Memory B cell (primary cell): Measurements from ENCODE around the gene MED25.

ENCODE experiments used
- ATAC-seq: fragments of 150-1000 bp; cut with Tn5 transposase; 2 replicates; pipeline ENCODE4 v1.10.0; 2021; ENCODE audit warnings: low read depth, mild to moderate bottlenecking, moderate library complexity
- DNase-seq, 2 donors: peaks; one replicate each; pipeline ENCODE4 v3.0.0; 2022; ENCODE audit warnings: low spot score in 2 of 2
- H3K27ac Mint-ChIP-seq: one replicate; pipeline ENCODE4 v1.8.0; 2022; ENCODE audit warnings: mild to moderate bottlenecking, moderate library complexity, mixed read lengths
- H3K27me3 Mint-ChIP-seq: one replicate; pipeline ENCODE4 v1.8.0; 2022; ENCODE audit warnings: mixed read lengths
- H3K36me3 Mint-ChIP-seq: one replicate; pipeline ENCODE4 v1.8.0; 2022; ENCODE audit warnings: mild to moderate bottlenecking, mixed read lengths
- H3K4me1 Mint-ChIP-seq: one replicate; pipeline ENCODE4 v1.8.0; 2022; ENCODE audit warnings: mixed read lengths
- H3K4me3 Mint-ChIP-seq: one replicate; pipeline ENCODE4 v1.8.0; 2022; ENCODE audit warnings: mild to moderate bottlenecking, moderate library complexity, mixed read lengths
- H3K9me3 Mint-ChIP-seq: one replicate; pipeline ENCODE4 v1.8.0; 2022; ENCODE audit warnings: mixed read lengths

Gene MED25

DNA sequence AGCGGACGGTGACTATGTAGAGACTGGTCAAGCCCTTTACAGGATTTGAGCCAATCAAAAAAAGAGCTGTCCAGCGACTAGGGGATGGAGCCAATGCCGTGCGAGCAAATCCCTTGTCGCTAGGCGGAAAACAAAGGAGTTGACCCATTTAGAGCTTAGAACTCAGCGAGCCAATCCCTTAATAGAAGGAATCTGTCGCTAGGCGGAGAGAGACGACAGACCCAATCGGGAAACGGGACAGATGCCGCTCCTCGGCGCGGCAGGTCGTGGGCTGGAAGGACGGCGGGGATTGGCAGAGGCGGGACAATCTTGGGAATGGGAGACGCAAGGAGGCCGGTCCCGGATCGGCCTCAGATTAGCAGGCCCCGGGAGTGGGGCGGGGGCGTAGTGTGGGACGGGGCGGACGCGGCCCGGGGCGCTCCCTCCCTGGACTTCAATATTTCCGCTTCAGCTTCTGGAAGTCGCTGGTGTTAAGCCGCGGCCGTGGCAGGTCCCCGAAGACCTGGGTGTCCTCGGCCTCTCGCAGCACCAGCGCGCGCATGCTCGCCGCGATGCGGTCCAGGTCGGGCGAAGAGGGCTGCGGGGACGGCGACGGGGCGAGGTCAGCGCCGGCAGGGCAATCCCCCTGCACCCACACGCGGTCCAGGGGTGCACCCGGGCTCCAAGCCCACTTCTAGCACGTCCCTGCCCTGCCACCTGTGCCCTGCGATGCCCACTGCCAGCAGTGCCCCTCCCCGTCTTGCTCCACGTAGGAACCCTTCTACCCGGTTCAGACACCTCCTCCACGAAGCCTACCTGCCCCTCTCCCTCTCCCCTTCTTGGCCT lies 51.6 kb downstream of the MED25 start:
- peaks cover 17% of the 10 kb centered on the region for H3K4me1 Mint-ChIP-seq
- no peaks in the 10 kb centered on the region for H3K27me3 Mint-ChIP-seq
- H3K9me3 Mint-ChIP-seq = no peaks in the 10 kb centered on the region
- DNase-seq (peak; percentile 88), ATAC-seq (peak; percentile 72)
- H3K27ac Mint-ChIP-seq = no peak overlapping the region
- no peak overlapping the region for H3K4me3 Mint-ChIP-seq
- peaks cover 2% of the 10 kb centered on the region for H3K36me3 Mint-ChIP-seq

DNA sequence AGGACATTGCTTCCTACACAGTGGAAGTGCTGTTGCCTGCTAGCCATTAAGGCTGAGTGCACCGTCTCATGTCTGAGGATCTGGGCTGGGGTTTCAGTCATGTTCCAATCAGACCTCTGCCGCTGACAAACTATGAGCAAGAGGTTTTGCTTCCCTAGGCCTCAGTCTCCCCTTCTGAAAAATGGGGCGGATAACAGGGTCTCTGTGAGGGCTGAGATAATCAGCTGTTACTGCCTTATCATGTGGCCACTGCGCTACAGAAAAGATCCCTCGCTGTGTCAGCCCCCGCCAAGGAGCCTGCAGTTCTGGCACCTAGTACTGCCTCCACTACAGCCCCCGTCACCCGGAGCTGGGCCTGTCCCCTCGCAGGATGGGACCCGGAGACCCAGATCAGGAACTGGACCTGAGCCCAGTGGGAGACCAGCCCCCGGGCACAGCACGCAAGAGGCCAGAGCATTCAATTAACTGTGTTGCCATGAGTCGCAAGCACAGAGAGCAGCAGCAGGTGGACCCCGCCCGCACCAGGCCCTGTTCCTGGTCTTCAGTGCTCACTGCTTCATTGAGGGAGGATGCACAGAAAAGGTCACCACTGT lies 52.3 kb downstream of the MED25 start:
- no peak for DNase-seq
- H3K27me3 Mint-ChIP-seq = no peaks in the 10 kb centered on the region

GRCh38 chr19:49871349-49871985 lies 53.4 kb downstream of the MED25 start:
- Mint-ChIP-seq H3K27me3 (no peaks in the 10 kb centered on the region), H3K9me3 (no peaks in the 10 kb centered on the region), H3K36me3 (no peaks in the 10 kb centered on the region), H3K4me3 (no peak overlapping the region), H3K4me1 (peaks cover 16% of the 10 kb centered on the region), H3K27ac (no peak overlapping the region)
- ATAC-seq (no peak), DNase-seq (no peak)

More for the DNA sequence above, 52.3 kb downstream of the MED25 start:
- H3K36me3 Mint-ChIP-seq = no peaks in the 10 kb centered on the region
- no peaks in the 10 kb centered on the region for H3K9me3 Mint-ChIP-seq
- ATAC-seq = no peak
- H3K4me1 Mint-ChIP-seq = peaks cover 19% of the 10 kb centered on the region
- peak overlapping the region; percentile 34 for H3K4me3 Mint-ChIP-seq
- no peak overlapping the region for H3K27ac Mint-ChIP-seq

DNA sequence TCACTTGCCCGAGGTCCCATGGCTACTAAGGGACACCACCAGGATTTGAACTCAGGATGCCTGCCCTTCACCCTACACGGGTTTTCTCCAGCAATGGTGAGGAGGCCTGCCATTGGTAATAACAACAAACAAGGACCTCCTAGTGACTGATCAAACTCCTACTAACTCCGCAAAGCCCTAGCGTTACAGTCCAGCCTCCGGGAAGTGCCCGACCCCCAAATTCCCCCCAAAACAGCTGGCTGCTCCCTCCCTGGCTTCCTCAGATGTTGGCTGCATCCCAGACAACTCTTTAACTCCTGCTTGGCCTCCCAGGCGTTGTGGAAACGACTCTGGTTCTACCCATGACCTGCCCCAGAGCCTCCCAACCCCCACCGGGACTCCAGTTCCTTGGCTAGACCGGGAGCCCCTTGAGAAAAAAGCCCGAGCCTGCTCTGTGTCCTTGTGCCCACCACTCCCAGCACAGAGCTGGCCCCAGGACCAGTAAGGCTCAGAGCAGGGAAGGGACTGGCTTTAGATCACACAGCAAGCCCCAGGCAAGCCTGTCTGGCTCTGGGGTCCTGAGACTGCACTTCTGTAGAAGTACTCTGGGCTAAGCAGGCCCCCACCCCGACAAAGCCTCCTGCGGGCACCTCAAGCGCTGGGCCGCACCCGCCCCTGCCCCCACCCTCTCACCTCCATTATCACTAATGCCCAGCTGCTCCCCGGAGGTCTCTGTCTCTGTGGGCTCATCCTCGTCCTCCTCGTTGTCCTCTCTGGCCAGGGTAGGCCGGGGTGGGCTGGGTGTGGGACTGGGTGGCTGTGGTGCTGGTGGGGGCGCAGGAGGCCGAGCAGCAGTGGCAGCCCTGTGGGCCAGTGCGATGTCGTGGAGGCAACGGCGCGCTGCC lies 54.4 kb downstream of the MED25 start:
- no peak overlapping the region for H3K27ac Mint-ChIP-seq
- H3K36me3 Mint-ChIP-seq = no peaks in the 10 kb centered on the region
- H3K9me3 Mint-ChIP-seq = no peaks in the 10 kb centered on the region
- peaks cover 12% of the 10 kb centered on the region for H3K4me1 Mint-ChIP-seq
- ATAC-seq (no peak), DNase-seq (no peak)
- H3K27me3 Mint-ChIP-seq = no peaks in the 10 kb centered on the region
- H3K4me3 Mint-ChIP-seq = no peak overlapping the region

GRCh38 chr19:49873129-49873521 lies 55.0 kb downstream of the MED25 start:
- ATAC-seq (no peak), DNase-seq (no peak)
- H3K4me1 Mint-ChIP-seq = peaks cover 12% of the 10 kb centered on the region
- no peak overlapping the region for H3K4me3 Mint-ChIP-seq
- no peaks in the 10 kb centered on the region for H3K27me3 Mint-ChIP-seq
- H3K36me3 Mint-ChIP-seq = no peaks in the 10 kb centered on the region
- no peak overlapping the region for H3K27ac Mint-ChIP-seq
- H3K9me3 Mint-ChIP-seq = no peaks in the 10 kb centered on the region

GRCh38 chr19:49873834-49874233 lies 55.7 kb downstream of the MED25 start:
- Mint-ChIP-seq H3K27me3 (no peaks in the 10 kb centered on the region), H3K4me1 (peaks cover 17% of the 10 kb centered on the region), H3K27ac (no peak overlapping the region), H3K4me3 (no peak overlapping the region), H3K9me3 (no peaks in the 10 kb centered on the region), H3K36me3 (no peaks in the 10 kb centered on the region)
- DNase-seq (no peak), ATAC-seq (no peak)

DNA sequence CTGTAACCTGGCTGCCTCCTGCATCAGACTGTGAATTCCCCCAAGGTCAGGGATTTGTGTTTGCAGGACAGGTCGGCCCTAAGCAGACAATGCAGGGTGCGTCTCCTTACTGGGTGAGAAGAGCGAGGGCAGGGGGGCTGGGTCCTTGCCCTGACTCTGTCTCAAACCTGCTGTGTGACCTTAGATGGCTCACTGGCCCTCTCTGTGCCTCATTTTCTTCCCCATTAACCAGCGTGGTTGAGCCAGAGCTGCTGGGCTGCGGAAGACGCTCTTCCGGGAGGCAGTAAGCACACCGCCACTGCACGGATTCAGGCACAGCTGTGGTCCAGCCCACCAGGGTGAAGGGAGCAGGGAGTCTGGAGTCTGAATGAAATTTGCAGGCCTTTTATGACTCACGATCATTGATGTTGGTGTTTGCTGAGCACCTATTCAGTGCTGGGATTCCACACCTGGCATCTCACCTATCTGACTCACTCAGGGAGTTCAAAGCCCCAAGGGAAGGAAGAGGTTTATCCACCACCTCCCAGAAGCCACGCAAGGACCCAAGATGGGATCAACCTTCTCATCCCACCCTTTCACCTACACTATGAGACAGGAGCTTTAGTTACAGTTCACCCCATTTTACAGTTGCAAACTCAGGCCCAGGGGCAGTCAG lies 56.5 kb downstream of the MED25 start:
- H3K4me1 Mint-ChIP-seq = peaks cover 21% of the 10 kb centered on the region
- no peaks in the 10 kb centered on the region for H3K27me3 Mint-ChIP-seq
- DNase-seq (no peak), ATAC-seq (no peak)
- H3K27ac Mint-ChIP-seq = no peak overlapping the region
- no peak overlapping the region for H3K4me3 Mint-ChIP-seq
- H3K36me3 Mint-ChIP-seq = peaks cover 5% of the 10 kb centered on the region
- no peaks in the 10 kb centered on the region for H3K9me3 Mint-ChIP-seq

DNA sequence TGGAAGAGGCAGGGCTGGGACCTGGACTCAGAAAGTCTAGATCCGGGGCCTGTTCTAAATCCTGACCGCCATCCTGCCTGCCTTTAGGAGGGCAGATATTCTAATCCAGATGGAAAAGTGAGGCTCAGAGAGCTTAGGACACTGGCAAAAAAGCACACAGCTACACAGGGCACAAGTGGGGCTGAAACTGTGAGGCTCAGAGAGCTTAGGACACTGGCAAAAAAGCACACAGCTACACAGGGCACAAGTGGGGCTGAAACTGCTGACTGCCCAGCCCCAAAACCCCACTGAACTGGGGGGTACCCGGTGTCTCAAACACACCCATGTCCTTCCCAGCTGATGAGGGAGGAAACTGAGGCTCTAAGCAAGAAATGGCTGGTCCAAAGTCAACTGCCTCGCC lies 57.1 kb downstream of the MED25 start:
- DNase-seq (no peak), ATAC-seq (no peak)
- no peaks in the 10 kb centered on the region for H3K9me3 Mint-ChIP-seq
- no peak overlapping the region for H3K4me3 Mint-ChIP-seq
- peaks cover 19% of the 10 kb centered on the region for H3K4me1 Mint-ChIP-seq
- no peaks in the 10 kb centered on the region for H3K27me3 Mint-ChIP-seq
- peaks cover 5% of the 10 kb centered on the region for H3K36me3 Mint-ChIP-seq
- H3K27ac Mint-ChIP-seq = no peak overlapping the region

GRCh38 chr19:49875857-49876421 lies 57.9 kb downstream of the MED25 start:
- Mint-ChIP-seq H3K4me1 (peaks cover 18% of the 10 kb centered on the region), H3K9me3 (no peaks in the 10 kb centered on the region), H3K36me3 (peaks cover 5% of the 10 kb centered on the region), H3K4me3 (no peak overlapping the region), H3K27ac (no peak overlapping the region), H3K27me3 (no peaks in the 10 kb centered on the region)
- DNase-seq (peak; percentile 41 to 64), ATAC-seq (no peak)

GRCh38 chr19:49876422-49877019 lies 58.4 kb downstream of the MED25 start:
- peak; percentile 94 to 99 for DNase-seq
- peaks cover 18% of the 10 kb centered on the region for H3K4me1 Mint-ChIP-seq
- no peak overlapping the region for H3K27ac Mint-ChIP-seq
- ATAC-seq = peak; percentile 59
- H3K9me3 Mint-ChIP-seq = no peaks in the 10 kb centered on the region
- H3K27me3 Mint-ChIP-seq = no peaks in the 10 kb centered on the region
- no peak overlapping the region for H3K4me3 Mint-ChIP-seq
- H3K36me3 Mint-ChIP-seq = peaks cover 6% of the 10 kb centered on the region

DNA sequence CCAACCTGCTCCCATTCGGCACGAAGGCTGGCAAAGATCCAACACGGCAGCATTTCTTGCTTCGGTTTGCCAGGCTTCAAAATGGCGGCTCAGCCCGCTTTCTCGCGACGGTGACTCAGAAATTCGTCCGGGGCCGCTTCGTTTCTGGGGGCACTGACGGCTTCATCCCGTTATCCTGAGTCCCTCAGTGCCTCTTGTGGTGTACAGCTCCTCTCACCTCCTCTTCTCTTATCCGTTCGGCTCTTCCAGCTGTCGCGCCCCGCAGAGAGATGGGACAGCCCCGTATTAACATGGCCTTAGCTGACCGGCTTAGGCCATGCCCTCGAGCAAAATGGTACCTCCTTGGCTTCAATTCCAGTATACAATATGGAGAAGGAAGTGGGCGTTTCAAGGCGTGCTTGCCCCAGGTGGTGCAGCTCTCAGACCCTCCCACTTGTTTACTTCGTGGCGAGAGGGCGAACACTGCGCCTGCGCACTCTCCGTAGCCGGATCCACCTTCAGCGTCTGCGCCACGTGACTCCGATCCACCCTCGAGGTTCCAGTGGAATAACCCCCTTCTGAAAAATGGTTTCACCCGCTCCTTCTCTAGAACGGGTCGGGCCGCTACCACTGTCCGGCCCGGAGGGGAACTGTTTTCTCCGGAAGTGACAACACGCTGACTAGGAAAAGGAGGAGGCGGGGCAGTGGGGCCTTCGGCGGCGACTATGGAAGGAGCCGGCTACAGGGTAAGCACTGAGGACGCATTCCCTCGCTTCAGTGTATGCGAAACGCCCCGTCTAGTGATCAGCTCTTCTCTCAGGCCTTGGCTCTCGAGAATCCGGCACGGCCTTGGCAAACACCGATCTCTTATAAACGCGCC lies 59.2 kb downstream of the MED25 start, which contains the start of the genes AKT1S1 and TBC1D17:
Gene AKT1S1, minus strand, starts transcription at position 336 of the 859 bp plus-strand sequence. CDS start 4,060 bp downstream, outside the sequence.
Gene TBC1D17, plus strand, starts transcription at position 683 of the 859 bp plus-strand sequence. Its CDS starts 22 bp downstream, at position 705.
- Mint-ChIP-seq H3K4me1 (peaks cover 18% of the 10 kb centered on the region), H3K9me3 (no peaks in the 10 kb centered on the region), H3K27me3 (no peaks in the 10 kb centered on the region), H3K27ac (no peak within 1 kb of the TSS), H3K4me3 (no peak within 1 kb of the TSS), H3K36me3 (peaks cover 11% of the 10 kb centered on the region)
- DNase-seq (peak; percentile 94 to 98), ATAC-seq (peak; percentile 57)
